B cell (primary cell): ENCODE measurements around the gene CHST8. TPM values are rescaled to one million over a fixed set of nuclear protein-coding genes. Genes with fewer than 3 reads are reported as not detected.

Source experiments
- ATAC-seq: fragments of 200-7000 bp; cut with Tn5 transposase; one replicate; pipeline ENCODE4 v1.10.0; 2021; ENCODE audit warnings: low read depth, mild to moderate bottlenecking, moderate number of reproducible peaks, moderate library complexity
- CTCF ChIA-PET: fragments of 350-600 bp; sonication (Branson Sonifier 250); formaldehyde crosslinking; loops from one replicate; lab custom pipeline; 2021; ENCODE audit warnings: antibody characterized with exemption, inconsistent platforms; lab: Charles Lee
- POLR2A ChIA-PET: fragments of 350-600 bp; sonication (Branson Sonifier 250); formaldehyde crosslinking; loops from one replicate; lab custom pipeline; 2021; ENCODE audit warnings: antibody characterized with exemption; lab: Charles Lee
- DNase-seq: peaks from one replicate; pipeline ENCODE4 v3.0.0; 2013
- H2AFZ ChIP-seq: 2 replicates; pipeline ENCODE4 v1.6.1; 2012; ENCODE audit warnings: mild to moderate bottlenecking, low read depth, low read length; ENCODE audit not compliant: insufficient read depth, poor library complexity, severe bottlenecking
- H3K27ac ChIP-seq, 2 donors: 1 replicate in 1 of 2; 2 replicates in 1 of 2; pipeline ENCODE4 v1.5.1; 2012 to 2013; ENCODE audit warnings: low read length in 2 of 2, mild to moderate bottlenecking in 2 of 2, moderate library complexity in 1 of 2
- H3K27me3 ChIP-seq, 4 experiments: fragments of 200-600 bp in 1 of 4; sonication (generic) in 1 of 4; replicated peaks in 1 of 4; 1 replicate in 2 of 4; 2 replicates in 2 of 4; pipeline versions ENCODE4 v1.6.1 to v1.7.0; 2013 to 2016; ENCODE audit warnings: low read length in 3 of 4, mild to moderate bottlenecking in 2 of 4, mixed read lengths in 1 of 4, moderate library complexity in 1 of 4; ENCODE audit not compliant: insufficient read depth in 4 of 4, control insufficient read depth in 3 of 4; ENCODE audit errors: control extremely low read depth in 1 of 4
- H3K36me3 ChIP-seq, 2 experiments: replicated peaks in 1 of 2; 1 replicate in 1 of 2; 2 replicates in 1 of 2; pipeline versions ENCODE4 v1.6.1 to v1.7.1; 2013; ENCODE audit warnings: low read length in 1 of 2; ENCODE audit not compliant: insufficient read depth in 2 of 2, control insufficient read depth in 1 of 2; ENCODE audit errors: control extremely low read depth in 1 of 2, extremely low read depth in 1 of 2
- H3K4me1 ChIP-seq, 2 donors: fragments of 200-600 bp in 1 of 2; sonication (generic) in 1 of 2; 1 replicate in 1 of 2; 2 replicates in 1 of 2; pipeline versions ENCODE4 v1.5.1 to v1.6.1; 2013 to 2017; ENCODE audit warnings: low read length in 2 of 2; ENCODE audit not compliant: control insufficient read depth in 2 of 2, insufficient read depth in 2 of 2
- H3K4me2 ChIP-seq: replicated peaks from 2 replicates; pipeline ENCODE3; 2012; ENCODE audit warnings: mild to moderate bottlenecking, low read depth, low read length; ENCODE audit not compliant: poor library complexity, severe bottlenecking
- H3K4me3 ChIP-seq, 5 experiments: fragments of 200-600 bp in 1 of 5; sonication (generic) in 1 of 5; 1 replicate in 3 of 5; 2 replicates in 2 of 5; pipeline versions ENCODE4 v1.5.1 to v1.7.0; 2011 to 2016; ENCODE audit warnings: low read length in 4 of 5, mild to moderate bottlenecking in 4 of 5, low read depth in 2 of 5, control low read depth in 1 of 5, moderate library complexity in 1 of 5; ENCODE audit not compliant: insufficient read depth in 1 of 5; ENCODE audit errors: control extremely low read depth in 1 of 5, extremely low read depth in 1 of 5
- H3K79me2 ChIP-seq: fragments of 200-600 bp; sonication (generic); one replicate; pipeline ENCODE4 v1.6.0; 2016; ENCODE audit warnings: low read length; ENCODE audit not compliant: control insufficient read depth, insufficient read depth
- H3K9ac ChIP-seq: fragments of 200-600 bp; sonication (generic); 2 replicates; pipeline ENCODE4 v1.6.1; 2017; ENCODE audit warnings: mild to moderate bottlenecking, low read length, moderate library complexity
- H3K9me3 ChIP-seq, 3 donors: one replicate each; pipeline versions ENCODE4 v1.6.1 to v1.7.1; 2013; ENCODE audit warnings: low read length in 2 of 3; ENCODE audit not compliant: control insufficient read depth in 2 of 3, insufficient read depth in 1 of 3; ENCODE audit errors: control extremely low read depth in 1 of 3
- H4K20me1 ChIP-seq: 2 replicates; pipeline ENCODE4 v1.6.0; 2012; ENCODE audit warnings: mild to moderate bottlenecking, low read length; ENCODE audit not compliant: insufficient read depth, control insufficient read depth, poor library complexity, severe bottlenecking
- H3K27ac Mint-ChIP-seq: one replicate; pipeline ENCODE4 v1.8.0; 2021; ENCODE audit warnings: mixed read lengths
- H3K27me3 Mint-ChIP-seq: one replicate; pipeline ENCODE4 v1.8.0; 2021; ENCODE audit warnings: mixed read lengths
- H3K4me1 Mint-ChIP-seq: one replicate; pipeline ENCODE4 v1.8.0; 2021; ENCODE audit warnings: mixed read lengths
- H3K4me3 Mint-ChIP-seq: one replicate; pipeline ENCODE4 v1.8.0; 2021; ENCODE audit warnings: mixed read lengths
- H3K9me3 Mint-ChIP-seq: one replicate; pipeline ENCODE4 v1.8.0; 2022; ENCODE audit warnings: mixed read lengths; ENCODE audit not compliant: insufficient read depth
- EZH2 ChIP-seq: IDR thresholded peaks from 2 replicates; pipeline ENCODE4 v1.6.1; 2012; ENCODE audit warnings: borderline replicate concordance, low read depth, mild to moderate bottlenecking, moderate library complexity, low read length; ENCODE audit not compliant: insufficient read depth, poor library complexity, severe bottlenecking
- WGBS: methylation state at CpG from one replicate; pipeline ENCODE4 v1.1.5; 2013; ENCODE audit warnings: missing lambda C conversion rate; ENCODE audit not compliant: insufficient coverage; 5-methylcytosine and 5-hydroxymethylcytosine counted together
- intact Hi-C: fragments of 100-400 bp; cut with micrococcal nuclease; formaldehyde crosslinking; loops from one replicate; pipeline ENCODE4 v1.10.0; 2022
- polyA plus RNA-seq: library from polyadenylated mRNA; depleted of rRNA; stranded (reverse); fragments of >200 nt; gene quantifications from 2 replicates; pipeline ENCODE4 v1.2.3, GENCODE V29; 2012
- total RNA-seq, 2 donors: library from RNA; stranded (reverse); fragments of 120-200 nt in 1 of 2; gene quantifications; 1 replicate in 1 of 2; 2 replicates in 1 of 2; pipeline versions ENCODE4 v1.2.3 to v1.2.4, GENCODE V29; 2013 to 2022
- TF ChIP-seq, protein P1 (sequence below): fragments of 200-600 bp; IDR thresholded peaks from one replicate; pipeline ENCODE4 v1.8.0; 2022; ENCODE audit warnings: antibody characterized with exemption, mild to moderate bottlenecking

Gene CHST8
- total and polyA plus RNA-seq, 2 donors (not counting 1 experiment from before 2014, with no cell fraction given), result not detected

DNA sequence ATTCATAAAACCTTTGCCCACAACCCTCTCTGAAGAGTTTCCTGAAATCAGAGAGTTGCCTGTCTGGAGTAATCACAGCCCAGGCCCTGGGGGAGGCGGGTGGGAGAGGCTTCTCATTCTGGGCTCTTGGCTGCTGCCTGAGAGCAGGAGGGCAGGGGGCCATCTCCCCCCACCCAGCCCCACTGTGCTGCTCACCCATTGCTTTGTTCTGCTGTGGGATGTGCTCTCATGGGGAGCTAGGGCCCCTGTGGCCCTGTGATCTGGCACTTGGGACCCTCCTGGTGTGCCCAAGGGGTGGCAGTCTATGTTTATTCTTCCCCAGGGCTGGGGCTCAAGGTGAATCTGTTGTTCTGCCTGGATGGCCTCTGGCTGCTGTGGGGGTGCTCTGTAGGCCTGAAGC is 181.0 kb downstream of the CHST8 start:
- no peak overlapping the region for H3K4me2 ChIP-seq
- H3K27ac ChIP-seq, result no peak overlapping the region
- no peaks in the 10 kb centered on the region for H4K20me1 ChIP-seq
- no peaks in the 10 kb centered on the region for H3K9me3 ChIP-seq
- Mint-ChIP-seq H3K4me1 (peaks cover 4% of the 10 kb centered on the region), H3K4me3 (no peak overlapping the region), H3K9me3 (no peaks in the 10 kb centered on the region), H3K27ac (no peak overlapping the region), H3K27me3 (no peaks in the 10 kb centered on the region)
- ChIA-PET CTCF (interaction anchor here (0.8 kb wide), 1 partner anchor 294 kb away, joined by 3 read pairs; no protein-coding TSS in a partner anchor), POLR2A (no interaction called here)
- H3K79me2 ChIP-seq, result no peaks in the 10 kb centered on the region
- no peak overlapping the region for H3K4me3 ChIP-seq
- no peaks in the 10 kb centered on the region for H3K4me1 ChIP-seq
- intact Hi-C loops, result no loop called here
- H3K36me3 ChIP-seq, result no peaks in the 10 kb centered on the region
- H3K27me3 ChIP-seq, result peaks cover 0 to 5% (median 0%) of the 10 kb centered on the region in 4 experiments
- H2AFZ ChIP-seq, result no peak overlapping the region
- no peak overlapping the region for H3K9ac ChIP-seq
- DNase-seq, result no peak
- no peak for ATAC-seq
- WGBS, result 80% methylated on average over 1 of the region's 1 CpG
- TF ChIP-seq, protein P1, sequence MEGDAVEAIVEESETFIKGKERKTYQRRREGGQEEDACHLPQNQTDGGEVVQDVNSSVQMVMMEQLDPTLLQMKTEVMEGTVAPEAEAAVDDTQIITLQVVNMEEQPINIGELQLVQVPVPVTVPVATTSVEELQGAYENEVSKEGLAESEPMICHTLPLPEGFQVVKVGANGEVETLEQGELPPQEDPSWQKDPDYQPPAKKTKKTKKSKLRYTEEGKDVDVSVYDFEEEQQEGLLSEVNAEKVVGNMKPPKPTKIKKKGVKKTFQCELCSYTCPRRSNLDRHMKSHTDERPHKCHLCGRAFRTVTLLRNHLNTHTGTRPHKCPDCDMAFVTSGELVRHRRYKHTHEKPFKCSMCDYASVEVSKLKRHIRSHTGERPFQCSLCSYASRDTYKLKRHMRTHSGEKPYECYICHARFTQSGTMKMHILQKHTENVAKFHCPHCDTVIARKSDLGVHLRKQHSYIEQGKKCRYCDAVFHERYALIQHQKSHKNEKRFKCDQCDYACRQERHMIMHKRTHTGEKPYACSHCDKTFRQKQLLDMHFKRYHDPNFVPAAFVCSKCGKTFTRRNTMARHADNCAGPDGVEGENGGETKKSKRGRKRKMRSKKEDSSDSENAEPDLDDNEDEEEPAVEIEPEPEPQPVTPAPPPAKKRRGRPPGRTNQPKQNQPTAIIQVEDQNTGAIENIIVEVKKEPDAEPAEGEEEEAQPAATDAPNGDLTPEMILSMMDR, result no peak
- no peak for TF ChIP-seq EZH2

DNA sequence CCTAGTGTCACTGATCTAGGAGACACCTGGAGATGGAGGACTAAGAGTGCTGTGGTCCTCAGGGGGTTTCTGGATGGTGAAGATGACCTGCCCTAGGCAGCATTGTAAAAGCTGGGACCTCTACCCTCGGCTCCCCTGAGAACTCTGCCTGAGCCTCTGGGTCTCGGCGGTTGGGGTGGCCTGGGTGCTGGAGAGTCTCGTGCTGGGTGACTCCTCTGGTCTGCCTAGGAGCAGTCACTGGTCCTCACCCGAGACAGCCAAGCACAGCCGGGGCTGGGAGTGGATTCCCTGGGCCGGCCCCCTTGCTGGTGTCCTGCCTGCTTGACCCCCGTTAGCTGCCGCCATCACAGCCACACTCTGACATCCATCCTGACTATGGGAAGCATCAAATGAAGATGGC is 181.6 kb downstream of the CHST8 start:
- no peak for ATAC-seq
- Mint-ChIP-seq H3K27me3 (no peaks in the 10 kb centered on the region), H3K27ac (no peak overlapping the region), H3K4me3 (no peak overlapping the region), H3K9me3 (no peaks in the 10 kb centered on the region), H3K4me1 (peaks cover 4% of the 10 kb centered on the region)
- Histone ChIP-seq H3K36me3 (no peaks in the 10 kb centered on the region), H4K20me1 (no peaks in the 10 kb centered on the region), H2AFZ (no peak overlapping the region), H3K79me2 (no peaks in the 10 kb centered on the region), H3K9ac (no peak overlapping the region), H3K4me2 (no peak overlapping the region), H3K4me3 (no peak overlapping the region), H3K4me1 (no peaks in the 10 kb centered on the region), H3K9me3 (no peaks in the 10 kb centered on the region), H3K27me3 (peaks cover 0 to 2% (median 0%) of the 10 kb centered on the region in 4 experiments), H3K27ac (no peak overlapping the region)
- intact Hi-C loops, result no loop called here
- WGBS, result 99% methylated on average over 8 of the region's 9 CpGs
- POLR2A ChIA-PET, result no interaction called here
- no peak for DNase-seq
- TF ChIP-seq, protein P1, result no peak
- TF ChIP-seq EZH2, result no peak
- CTCF ChIA-PET, result interaction anchor here (0.8 to 2.0 kb wide), 3 partner anchors 25 to 293 kb away, joined by 3 to 7 read pairs (median 4); no protein-coding TSS in a partner anchor
